Upper lobe of right lung (tissue), 1 donor: ENCODE measurements around the gene PKDCC. TPM values are rescaled to one million over a fixed set of nuclear protein-coding genes. Genes with fewer than 3 reads are reported as not detected.
A peak's percentile ranks its signal among the peaks of the same experiment; 100 is the strongest.

Experiments
- ATAC-seq: fragments of 200-7000 bp; cut with Tn5 transposase; one replicate; pipeline ENCODE4 v1.9.1; 2020; ENCODE audit warnings: mild to moderate bottlenecking, moderate library complexity
- DNase-seq: peaks from one replicate; pipeline ENCODE4 v3.0.0-alpha.2; 2020
- H3K27ac ChIP-seq: fragments of 200-600 bp; one replicate; pipeline ENCODE4 v1.8.0; 2022
- H3K27me3 ChIP-seq: fragments of 200-600 bp; one replicate; pipeline ENCODE4 v1.8.0; 2022; ENCODE audit warnings: mild to moderate bottlenecking
- H3K36me3 ChIP-seq: fragments of 200-600 bp; one replicate; pipeline ENCODE4 v1.8.0; 2022
- H3K4me1 ChIP-seq: fragments of 200-600 bp; one replicate; pipeline ENCODE4 v1.8.0; 2022
- H3K4me3 ChIP-seq: fragments of 200-600 bp; one replicate; pipeline ENCODE4 v1.8.0; 2022; ENCODE audit warnings: mild to moderate bottlenecking
- H3K9me3 ChIP-seq: fragments of 200-600 bp; one replicate; pipeline ENCODE4 v1.8.0; 2022
- intact Hi-C: fragments of 100-400 bp; cut with DNase I; formaldehyde crosslinking; loops from one replicate; pipeline ENCODE4 v1.11.0; 2022
- total RNA-seq: library from RNA; stranded (reverse); fragmentation: NEBNext Ultra II Directional; extraction: Animal tissue kit (Norgen Biotek cat#: 25700); gene quantifications from one replicate; pipeline ENCODE4 v1.2.1, GENCODE V29; 2021
- TF ChIP-seq, protein P1 (sequence below): fragments of 200-600 bp; IDR thresholded peaks from one replicate; pipeline ENCODE4 v1.8.0; 2022; ENCODE audit warnings: antibody characterized with exemption
- donor health status: DM: no; HTN: yes; CAD: no; lungs with severe emphysema.

Gene PKDCC
- total RNA-seq, 1 donor from 2014 or later, result 65.5 TPM

DNA sequence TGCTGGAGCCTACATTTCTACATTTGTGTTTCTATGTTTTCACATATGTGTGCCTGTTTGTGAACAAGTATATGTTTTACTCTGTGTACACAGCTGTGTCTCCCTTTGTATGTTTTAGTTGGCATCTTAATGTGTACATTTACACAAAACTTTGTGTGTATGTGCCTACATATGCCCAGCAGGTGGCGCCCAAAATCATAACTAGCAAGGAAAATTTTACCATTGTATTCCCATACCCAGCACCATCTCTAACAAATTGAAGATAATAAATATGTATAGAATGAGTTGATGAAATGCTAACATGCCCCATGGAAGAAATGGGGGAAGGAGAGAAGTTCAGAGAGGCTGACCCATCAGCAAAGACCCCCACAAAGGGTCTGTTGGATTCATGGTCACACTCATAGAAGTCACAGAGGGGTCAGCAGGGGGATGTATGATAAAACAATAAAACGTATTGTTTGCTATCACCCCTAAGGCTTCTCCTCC lies 48.1 kb downstream of the PKDCC start:
- H3K4me1 ChIP-seq, result peaks cover 30% of the 10 kb centered on the region
- no peak overlapping the region for H3K27ac ChIP-seq
- H3K36me3 ChIP-seq, result no peaks in the 10 kb centered on the region
- DNase-seq (peak; percentile 80), ATAC-seq (peak; percentile 57)
- intact Hi-C loops, result loop anchor here (10.0 kb wide), 1 partner anchor 239 kb away; no protein-coding TSS in a partner anchor
- TF ChIP-seq, protein P1, sequence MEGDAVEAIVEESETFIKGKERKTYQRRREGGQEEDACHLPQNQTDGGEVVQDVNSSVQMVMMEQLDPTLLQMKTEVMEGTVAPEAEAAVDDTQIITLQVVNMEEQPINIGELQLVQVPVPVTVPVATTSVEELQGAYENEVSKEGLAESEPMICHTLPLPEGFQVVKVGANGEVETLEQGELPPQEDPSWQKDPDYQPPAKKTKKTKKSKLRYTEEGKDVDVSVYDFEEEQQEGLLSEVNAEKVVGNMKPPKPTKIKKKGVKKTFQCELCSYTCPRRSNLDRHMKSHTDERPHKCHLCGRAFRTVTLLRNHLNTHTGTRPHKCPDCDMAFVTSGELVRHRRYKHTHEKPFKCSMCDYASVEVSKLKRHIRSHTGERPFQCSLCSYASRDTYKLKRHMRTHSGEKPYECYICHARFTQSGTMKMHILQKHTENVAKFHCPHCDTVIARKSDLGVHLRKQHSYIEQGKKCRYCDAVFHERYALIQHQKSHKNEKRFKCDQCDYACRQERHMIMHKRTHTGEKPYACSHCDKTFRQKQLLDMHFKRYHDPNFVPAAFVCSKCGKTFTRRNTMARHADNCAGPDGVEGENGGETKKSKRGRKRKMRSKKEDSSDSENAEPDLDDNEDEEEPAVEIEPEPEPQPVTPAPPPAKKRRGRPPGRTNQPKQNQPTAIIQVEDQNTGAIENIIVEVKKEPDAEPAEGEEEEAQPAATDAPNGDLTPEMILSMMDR, result peak; percentile 79
- H3K4me3 ChIP-seq, result no peak overlapping the region
- no peaks in the 10 kb centered on the region for H3K9me3 ChIP-seq
- no peaks in the 10 kb centered on the region for H3K27me3 ChIP-seq

DNA sequence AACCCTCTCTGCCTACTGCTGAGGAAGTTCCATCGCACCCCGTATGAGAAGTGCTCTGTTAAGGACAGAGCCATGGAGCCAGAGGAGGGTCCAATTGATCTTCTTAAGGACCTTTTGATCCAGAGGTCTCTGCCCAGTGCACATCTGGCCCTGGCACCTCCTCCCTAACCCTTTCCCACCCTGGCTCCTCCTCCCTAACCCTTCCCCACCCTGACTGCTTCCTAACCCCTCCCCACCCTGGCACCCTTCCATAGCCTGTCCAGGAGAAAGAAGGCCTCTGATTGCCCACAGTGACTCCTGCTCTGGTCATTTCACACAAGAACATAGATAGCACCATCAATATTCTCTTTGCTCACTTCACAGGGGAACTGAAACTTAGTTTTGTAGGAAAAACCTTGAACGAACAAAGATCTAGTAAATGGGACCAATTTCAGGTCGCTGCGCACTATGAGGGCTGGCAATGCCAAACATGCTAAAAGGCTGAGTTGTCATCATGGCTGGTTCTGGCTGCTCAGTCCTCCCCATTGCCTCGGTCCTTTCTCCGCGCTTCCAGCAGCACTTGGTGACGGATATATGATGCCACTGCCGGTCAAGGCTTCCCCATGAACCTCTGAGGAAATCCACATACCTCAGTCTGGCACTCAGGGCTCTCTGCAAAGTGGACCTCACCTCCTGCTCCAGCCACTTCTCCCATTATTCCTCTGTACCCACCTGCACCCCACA lies 49.2 kb downstream of the PKDCC start:
- intact Hi-C loops, result loop anchor here (10.0 kb wide), 1 partner anchor 238 kb away; no protein-coding TSS in a partner anchor

DNA sequence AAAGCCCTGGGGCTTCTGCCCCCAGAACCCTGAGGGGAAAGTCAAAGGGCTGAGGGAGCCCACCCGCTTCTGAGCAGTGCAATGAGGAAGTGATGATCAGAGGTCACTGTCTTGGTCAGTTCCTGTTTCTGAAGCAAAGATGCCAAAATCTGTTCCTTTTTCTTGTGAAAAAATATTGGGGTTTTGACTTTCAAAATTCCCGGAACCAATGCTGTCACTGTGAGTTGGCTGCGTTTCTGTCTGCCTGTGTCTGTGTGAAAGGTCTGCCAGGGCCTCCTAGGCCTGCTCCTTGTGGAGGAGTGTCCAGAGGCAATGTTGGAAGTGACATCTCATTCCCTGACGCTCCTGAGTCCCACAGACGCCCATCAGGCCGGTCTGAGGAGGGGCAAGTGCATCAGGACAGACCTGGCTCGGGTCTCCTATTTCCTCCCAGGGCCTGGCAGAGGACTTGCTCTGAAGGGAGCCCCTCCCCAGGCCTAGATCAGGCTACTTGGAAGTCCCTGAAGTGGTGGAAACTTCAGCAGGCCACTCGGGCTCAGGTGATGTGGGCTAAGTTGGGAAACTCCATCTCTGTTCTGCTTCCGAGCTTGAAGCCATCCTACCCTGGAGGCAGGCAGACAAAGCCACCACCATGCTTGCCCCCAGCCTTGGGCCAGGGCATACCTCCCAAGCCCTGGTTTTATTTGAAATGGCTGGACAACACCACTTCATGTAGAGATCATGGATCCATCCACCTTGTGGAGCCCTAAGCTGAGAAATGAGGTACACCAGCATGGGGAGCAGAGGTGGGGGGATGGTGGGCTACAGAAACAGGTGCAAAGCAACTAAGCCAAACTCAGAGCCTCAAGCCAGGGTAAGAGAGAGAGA lies 51.0 kb downstream of the PKDCC start:
- intact Hi-C loops, result loop anchor here (10.0 kb wide), 1 partner anchor 236 kb away; no protein-coding TSS in a partner anchor
- H3K4me3 ChIP-seq, result no peak overlapping the region
- ATAC-seq, result peak; percentile 53
- peak; percentile 71 for DNase-seq
- H3K27ac ChIP-seq, result peak overlapping the region; percentile 73
- H3K9me3 ChIP-seq, result no peaks in the 10 kb centered on the region
- H3K4me1 ChIP-seq, result peaks cover 37% of the 10 kb centered on the region
- TF ChIP-seq, protein P1, result no peak
- no peaks in the 10 kb centered on the region for H3K36me3 ChIP-seq
- H3K27me3 ChIP-seq, result no peaks in the 10 kb centered on the region

More for the DNA sequence above, 49.2 kb downstream of the PKDCC start:
- Histone ChIP-seq H3K27me3 (no peaks in the 10 kb centered on the region), H3K4me3 (no peak overlapping the region), H3K9me3 (no peaks in the 10 kb centered on the region), H3K27ac (no peak overlapping the region), H3K4me1 (peaks cover 32% of the 10 kb centered on the region), H3K36me3 (no peaks in the 10 kb centered on the region)
- no peak for ATAC-seq
- TF ChIP-seq, protein P1, result no peak
- DNase-seq, result no peak

DNA sequence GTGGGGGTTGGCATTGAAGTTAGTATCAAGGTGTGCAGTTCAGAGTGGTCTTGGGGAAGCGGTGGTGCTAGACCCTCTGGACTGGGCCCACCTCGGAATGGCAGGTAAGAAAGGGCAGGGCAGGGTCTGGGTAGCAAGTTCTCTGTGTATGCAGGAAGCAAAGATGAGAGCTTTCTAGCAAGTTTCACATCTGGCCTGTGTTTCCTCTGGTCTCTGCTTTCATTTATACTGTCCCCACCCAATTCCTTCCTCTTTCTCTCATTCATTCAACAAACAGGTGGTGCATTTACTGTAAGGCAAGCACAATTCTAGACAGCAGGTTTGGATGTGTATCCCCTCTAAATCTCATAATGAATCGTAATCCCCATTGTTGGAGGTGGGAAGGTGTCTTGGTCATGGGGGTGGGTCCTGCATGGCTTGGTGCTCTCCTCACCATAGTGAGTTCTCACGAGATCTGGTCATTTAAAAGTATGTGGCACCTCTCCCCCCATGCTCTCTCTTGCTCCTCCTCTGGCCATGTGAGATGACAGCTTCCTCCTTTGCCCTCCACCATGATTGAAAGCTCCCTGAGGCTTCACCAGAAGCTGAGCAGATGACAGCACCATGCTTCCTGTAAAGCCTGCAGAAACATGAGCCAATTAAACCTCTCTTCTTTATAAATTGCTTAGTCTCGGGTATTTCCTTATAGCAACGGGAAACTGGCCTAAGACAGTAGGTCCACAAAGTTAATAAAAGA lies 51.8 kb downstream of the PKDCC start:
- TF ChIP-seq, protein P1, result no peak
- Histone ChIP-seq H3K27ac (peak overlapping the region; percentile 73), H3K4me3 (no peak overlapping the region), H3K4me1 (peaks cover 38% of the 10 kb centered on the region), H3K9me3 (no peaks in the 10 kb centered on the region), H3K27me3 (no peaks in the 10 kb centered on the region), H3K36me3 (no peaks in the 10 kb centered on the region)
- no peak for ATAC-seq
- intact Hi-C loops, result loop anchor here (10.0 kb wide), 1 partner anchor 235 kb away; no protein-coding TSS in a partner anchor
- no peak for DNase-seq

DNA sequence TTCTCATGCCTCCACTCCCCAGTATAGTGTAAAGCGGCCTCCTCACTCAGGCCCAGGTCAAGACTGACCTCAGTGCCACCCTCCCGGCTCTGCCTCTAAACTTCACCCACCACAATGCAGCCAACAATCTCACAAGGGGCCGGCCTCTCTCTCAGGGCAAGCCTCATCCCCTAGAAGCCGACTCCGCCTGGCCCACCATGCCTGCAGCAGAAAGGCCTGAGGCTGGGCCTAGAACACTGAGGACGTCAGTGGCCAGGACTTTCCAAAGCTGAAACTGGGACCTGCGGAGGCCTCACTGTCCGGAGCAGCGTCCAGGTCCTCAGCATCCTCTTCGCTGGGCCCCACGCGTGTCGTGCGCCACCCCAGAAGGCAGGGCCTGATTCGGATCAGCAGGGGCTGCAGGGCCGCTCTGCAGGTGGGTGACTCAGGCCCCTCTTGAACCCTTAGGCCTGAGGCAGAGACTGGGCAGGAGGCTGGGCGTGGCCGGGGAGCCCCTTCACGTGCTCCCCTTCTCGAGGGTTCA lies 52.9 kb downstream of the PKDCC start:
- DNase-seq, result no peak
- intact Hi-C loops, result no loop called here
- H3K36me3 ChIP-seq, result no peaks in the 10 kb centered on the region
- H3K27ac ChIP-seq, result peak overlapping the region; percentile 85
- peaks cover 50% of the 10 kb centered on the region for H3K4me1 ChIP-seq
- no peak for ATAC-seq
- H3K27me3 ChIP-seq, result no peaks in the 10 kb centered on the region
- TF ChIP-seq, protein P1, result no peak
- H3K4me3 ChIP-seq, result peak overlapping the region; percentile 51
- H3K9me3 ChIP-seq, result no peaks in the 10 kb centered on the region
